K562 (cell line): ENCODE data around the gene C15orf61. TPM values are rescaled to one million over a fixed set of nuclear protein-coding genes. Genes with fewer than 3 reads are reported as not detected.

ENCODE experiments used
- BRF1 ChIP-seq: IDR thresholded peaks from 3 replicates; pipeline ENCODE4 v1.6.1; 2011; ENCODE audit warnings: borderline replicate concordance, mild to moderate bottlenecking; ENCODE audit not compliant: insufficient read length; ENCODE audit errors: extremely low read depth
- CLOCK ChIP-seq: fragments of 250-450 bp; sonication (Bioruptor Pico); IDR thresholded peaks from 2 replicates; pipeline ENCODE4 v1.4.0; 2020; ENCODE audit warnings: mild to moderate bottlenecking, moderate library complexity, borderline replicate concordance
- CREBBP ChIP-seq: IDR thresholded peaks from one replicate; pipeline ENCODE4 v1.6.1; 2012; ENCODE audit warnings: low read depth, mild to moderate bottlenecking, control low read depth, inconsistent platforms, low read length
- FOS ChIP-seq: IDR thresholded peaks from 3 replicates; pipeline ENCODE4 v1.6.1; 2011; ENCODE audit not compliant: insufficient read length; ENCODE audit errors: extremely low read depth
- FOXK2 ChIP-seq, 2 experiments: fragments of 450-650 bp; IDR thresholded peaks in 1 of 2; conservative IDR thresholded peaks in 1 of 2; 2 replicates each; pipeline ENCODE4 v1.6.1; 2016; ENCODE audit warnings: low read depth in 2 of 2, mild to moderate bottlenecking in 1 of 2
- HIVEP1 ChIP-seq: fragments of 250-450 bp; sonication (Bioruptor Pico); IDR thresholded peaks from 2 replicates; pipeline ENCODE4 v1.4.0; 2020; ENCODE audit warnings: mild to moderate bottlenecking
- IRF1 ChIP-seq: sonication (generic); formaldehyde crosslinking; IDR thresholded peaks from 2 replicates; pipeline ENCODE4 v1.8.0; 2022; ENCODE audit warnings: missing genetic modification reagents, mild to moderate bottlenecking, borderline replicate concordance
- NR2C1 ChIP-seq, 2 experiments: fragments of 450-650 bp; IDR thresholded peaks; 2 replicates each; pipeline ENCODE4 v1.6.1; 2017; ENCODE audit warnings: mild to moderate bottlenecking in 2 of 2, antibody characterized with exemption in 1 of 2, inconsistent platforms in 1 of 2, missing compliant biosample characterization in 1 of 2, missing genetic modification characterization in 1 of 2
- SMAD3 ChIP-seq: fragments of 450-650 bp; formaldehyde crosslinking; conservative IDR thresholded peaks from 2 replicates; pipeline ENCODE4 v1.4.0; 2020; ENCODE audit warnings: mild to moderate bottlenecking
- SRSF9 ChIP-seq: fragments of 200-400 bp; formaldehyde crosslinking; IDR thresholded peaks from 2 replicates; pipeline ENCODE4 v1.6.1; 2017; ENCODE audit warnings: low read depth, low read length, borderline replicate concordance
- TBL1XR1 ChIP-seq, 2 experiments: IDR thresholded peaks; 2 replicates each; pipeline ENCODE4 v1.6.1; 2012; ENCODE audit warnings: improper control_type of control experiment in 2 of 2, low read length in 2 of 2, mild to moderate bottlenecking in 1 of 2
- TFAP4 ChIP-seq: sonication (generic); formaldehyde crosslinking; IDR thresholded peaks from 2 replicates; pipeline ENCODE4 v1.8.0; 2022; ENCODE audit warnings: missing genetic modification reagents, mild to moderate bottlenecking, moderate library complexity, borderline replicate concordance
- XRCC3 ChIP-seq: fragments of 450-650 bp; IDR thresholded peaks from 2 replicates; pipeline ENCODE4 v1.6.1; 2017; ENCODE audit warnings: mild to moderate bottlenecking, moderate library complexity
- ZNF184 ChIP-seq: sonication (generic); formaldehyde crosslinking; IDR thresholded peaks from 2 replicates; pipeline ENCODE4 v1.5.0; 2020; ENCODE audit warnings: missing genetic modification reagents
- ZNF384 ChIP-seq: IDR thresholded peaks from 2 replicates; pipeline ENCODE4 v1.6.1; 2012; ENCODE audit warnings: low read depth, low read length, improper control_type of control experiment
- ZNF668 ChIP-seq: fragments of 250-450 bp; sonication (Bioruptor Pico); IDR thresholded peaks from 2 replicates; pipeline ENCODE4 v1.8.0; 2022; ENCODE audit warnings: mild to moderate bottlenecking, inconsistent platforms
- polyA plus RNA-seq, 8 experiments: library from polyadenylated mRNA; depleted of rRNA in 4 of 8; stranded (reverse) in 5 of 8; unstranded in 3 of 8; fragments of >200 nt; fragmentation: Nextera tagmentation in 2 of 8; fragmentation: Illumina TruSeq in 1 of 8; extraction: Ambion mirVana in 2 of 8; extraction: Trizol in 1 of 8; gene quantifications; 2 replicates each; pipeline versions ENCODE4 v1.2.1 to v1.2.3, GENCODE V29; 2011 to 2014; ENCODE audit warnings: inconsistent platforms in 1 of 8, missing spikeins in 1 of 8
- total RNA-seq, 7 experiments: library from RNA; depleted of rRNA in 6 of 7; stranded (reverse); fragments of >200 nt in 6 of 7; fragmentation: Illumina TruSeq in 2 of 7; extraction: Trizol in 2 of 7; gene quantifications; 2 replicates each; pipeline versions ENCODE4 v1.2.1 to v1.2.3, GENCODE V29; 2011 to 2021; ENCODE audit warnings: low replicate concordance in 1 of 7
- TF ChIP-seq, protein P1 (sequence below): fragments of 250-450 bp; sonication (Bioruptor Pico); IDR thresholded peaks from 2 replicates; pipeline ENCODE4 v1.4.0; 2020; ENCODE audit warnings: mild to moderate bottlenecking
- TF ChIP-seq, protein P2 (sequence below): fragments of 450-650 bp; formaldehyde crosslinking; IDR thresholded peaks from 2 replicates; pipeline ENCODE4 v1.4.0; 2020; ENCODE audit warnings: mild to moderate bottlenecking, moderate library complexity
- TF ChIP-seq, protein P3 (sequence below): fragments of 450-650 bp; IDR thresholded peaks from 2 replicates; pipeline ENCODE4 v1.6.1; 2014; ENCODE audit warnings: low read depth, mild to moderate bottlenecking, moderate library complexity, borderline replicate concordance

Gene C15orf61
- total and polyA plus RNA-seq, 9 of the 15 experiments (the other 6 are each of a cell fraction or from before 2014, with no cell fraction given), result 1.6 to 10.5 (median 4.3) TPM

GRCh38 chr15:67550522-67550921, 29.6 kb downstream of the C15orf61 start (continued):
- TF ChIP-seq, protein P1, sequence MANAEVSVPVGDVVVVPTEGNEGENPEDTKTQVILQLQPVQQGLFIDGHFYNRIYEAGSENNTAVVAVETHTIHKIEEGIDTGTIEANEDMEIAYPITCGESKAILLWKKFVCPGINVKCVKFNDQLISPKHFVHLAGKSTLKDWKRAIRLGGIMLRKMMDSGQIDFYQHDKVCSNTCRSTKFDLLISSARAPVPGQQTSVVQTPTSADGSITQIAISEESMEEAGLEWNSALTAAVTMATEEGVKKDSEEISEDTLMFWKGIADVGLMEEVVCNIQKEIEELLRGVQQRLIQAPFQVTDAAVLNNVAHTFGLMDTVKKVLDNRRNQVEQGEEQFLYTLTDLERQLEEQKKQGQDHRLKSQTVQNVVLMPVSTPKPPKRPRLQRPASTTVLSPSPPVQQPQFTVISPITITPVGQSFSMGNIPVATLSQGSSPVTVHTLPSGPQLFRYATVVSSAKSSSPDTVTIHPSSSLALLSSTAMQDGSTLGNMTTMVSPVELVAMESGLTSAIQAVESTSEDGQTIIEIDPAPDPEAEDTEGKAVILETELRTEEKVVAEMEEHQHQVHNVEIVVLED (CRISPR knock-in tag), result no peak
- TF ChIP-seq XRCC3 (no peak), ZNF668 (CRISPR knock-in tag) (no peak), FOXK2 (conservative IDR thresholded peaks at IDR 0.05 in 1 of 2, IDR thresholded peaks at IDR 0.05 in 1 of 2; ENCODE audit: low read depth in 2 of 2) (no peak), FOS (peak; percentile 49), TBL1XR1 (IDR thresholded peaks at IDR 0.05; ENCODE audit: low read length in 2 of 2) (no peak), NR2C1 (IDR thresholded peaks at IDR 0.05) (peak; percentile 33; the same call in 1 of the 2 replicates), NR2C1 (tag; IDR thresholded peaks at IDR 0.05) (peak; percentile 80), TFAP4 (CRISPR knock-in tag) (no peak), CLOCK (CRISPR knock-in tag) (no peak), HIVEP1 (CRISPR knock-in tag) (no peak), IRF1 (CRISPR knock-in tag) (no peak), ZNF384 (peak; percentile 85), SMAD3 (CRISPR knock-in tag) (no peak), BRF1 (no peak), ZNF184 (CRISPR knock-in tag) (no peak), CREBBP (no peak), SRSF9 (no peak)
- TF ChIP-seq, protein P2, sequence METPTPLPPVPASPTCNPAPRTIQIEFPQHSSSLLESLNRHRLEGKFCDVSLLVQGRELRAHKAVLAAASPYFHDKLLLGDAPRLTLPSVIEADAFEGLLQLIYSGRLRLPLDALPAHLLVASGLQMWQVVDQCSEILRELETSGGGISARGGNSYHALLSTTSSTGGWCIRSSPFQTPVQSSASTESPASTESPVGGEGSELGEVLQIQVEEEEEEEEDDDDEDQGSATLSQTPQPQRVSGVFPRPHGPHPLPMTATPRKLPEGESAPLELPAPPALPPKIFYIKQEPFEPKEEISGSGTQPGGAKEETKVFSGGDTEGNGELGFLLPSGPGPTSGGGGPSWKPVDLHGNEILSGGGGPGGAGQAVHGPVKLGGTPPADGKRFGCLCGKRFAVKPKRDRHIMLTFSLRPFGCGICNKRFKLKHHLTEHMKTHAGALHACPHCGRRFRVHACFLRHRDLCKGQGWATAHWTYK, result no peak
- TF ChIP-seq, protein P3, sequence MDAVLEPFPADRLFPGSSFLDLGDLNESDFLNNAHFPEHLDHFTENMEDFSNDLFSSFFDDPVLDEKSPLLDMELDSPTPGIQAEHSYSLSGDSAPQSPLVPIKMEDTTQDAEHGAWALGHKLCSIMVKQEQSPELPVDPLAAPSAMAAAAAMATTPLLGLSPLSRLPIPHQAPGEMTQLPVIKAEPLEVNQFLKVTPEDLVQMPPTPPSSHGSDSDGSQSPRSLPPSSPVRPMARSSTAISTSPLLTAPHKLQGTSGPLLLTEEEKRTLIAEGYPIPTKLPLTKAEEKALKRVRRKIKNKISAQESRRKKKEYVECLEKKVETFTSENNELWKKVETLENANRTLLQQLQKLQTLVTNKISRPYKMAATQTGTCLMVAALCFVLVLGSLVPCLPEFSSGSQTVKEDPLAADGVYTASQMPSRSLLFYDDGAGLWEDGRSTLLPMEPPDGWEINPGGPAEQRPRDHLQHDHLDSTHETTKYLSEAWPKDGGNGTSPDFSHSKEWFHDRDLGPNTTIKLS, result no peak
